GM13977 (cell line): ENCODE results near the gene SLC5A10.

Source experiments
- DNase-seq: peaks from one replicate; pipeline ENCODE4 v3.0.0; 2012; ENCODE audit warnings: low spot score
- in situ Hi-C: fragments of 300-500 bp; cut with MboI; formaldehyde crosslinking; loops from one replicate; pipeline ENCODE4 v1.12.0; 2022; ENCODE audit warnings: low sequenced_read_pairs, low pct_unique_long_range_greater_than_20kb, mixed read lengths, inconsistent platforms; ENCODE audit not compliant: unreplicated experiment
- TF ChIP-seq, protein P1 (sequence below): IDR thresholded peaks from 2 replicates; pipeline ENCODE4 v1.5.1; 2012; ENCODE audit warnings: mild to moderate bottlenecking, control low read depth; ENCODE audit not compliant: insufficient read depth; ENCODE audit errors: extremely low read depth, missing control alignments

Gene SLC5A10

DNA sequence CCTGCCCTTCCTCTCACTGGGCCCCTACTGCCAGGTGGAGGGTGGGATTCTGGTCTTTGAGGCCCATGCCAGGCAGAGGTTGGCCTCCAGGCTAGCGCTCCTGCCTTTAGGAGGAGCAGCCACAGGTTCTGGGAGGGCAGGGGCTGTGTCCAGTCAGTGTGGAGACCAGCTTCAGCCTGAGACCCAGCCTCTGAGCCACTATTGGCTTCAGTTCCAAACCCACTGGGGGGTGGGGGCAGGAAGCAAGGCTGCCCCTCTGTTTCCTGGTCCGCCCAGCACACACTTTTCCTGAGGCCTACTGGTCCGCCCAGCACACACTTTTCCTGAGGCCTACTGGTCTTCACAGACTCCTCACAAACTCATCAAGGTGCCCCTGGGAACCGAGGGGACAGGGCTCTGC lies 16.4 kb downstream of the SLC5A10 start:
- TF ChIP-seq, protein P1, sequence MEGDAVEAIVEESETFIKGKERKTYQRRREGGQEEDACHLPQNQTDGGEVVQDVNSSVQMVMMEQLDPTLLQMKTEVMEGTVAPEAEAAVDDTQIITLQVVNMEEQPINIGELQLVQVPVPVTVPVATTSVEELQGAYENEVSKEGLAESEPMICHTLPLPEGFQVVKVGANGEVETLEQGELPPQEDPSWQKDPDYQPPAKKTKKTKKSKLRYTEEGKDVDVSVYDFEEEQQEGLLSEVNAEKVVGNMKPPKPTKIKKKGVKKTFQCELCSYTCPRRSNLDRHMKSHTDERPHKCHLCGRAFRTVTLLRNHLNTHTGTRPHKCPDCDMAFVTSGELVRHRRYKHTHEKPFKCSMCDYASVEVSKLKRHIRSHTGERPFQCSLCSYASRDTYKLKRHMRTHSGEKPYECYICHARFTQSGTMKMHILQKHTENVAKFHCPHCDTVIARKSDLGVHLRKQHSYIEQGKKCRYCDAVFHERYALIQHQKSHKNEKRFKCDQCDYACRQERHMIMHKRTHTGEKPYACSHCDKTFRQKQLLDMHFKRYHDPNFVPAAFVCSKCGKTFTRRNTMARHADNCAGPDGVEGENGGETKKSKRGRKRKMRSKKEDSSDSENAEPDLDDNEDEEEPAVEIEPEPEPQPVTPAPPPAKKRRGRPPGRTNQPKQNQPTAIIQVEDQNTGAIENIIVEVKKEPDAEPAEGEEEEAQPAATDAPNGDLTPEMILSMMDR: no peak
- DNase-seq: no peak
- in situ Hi-C loops: no loop called here

DNA sequence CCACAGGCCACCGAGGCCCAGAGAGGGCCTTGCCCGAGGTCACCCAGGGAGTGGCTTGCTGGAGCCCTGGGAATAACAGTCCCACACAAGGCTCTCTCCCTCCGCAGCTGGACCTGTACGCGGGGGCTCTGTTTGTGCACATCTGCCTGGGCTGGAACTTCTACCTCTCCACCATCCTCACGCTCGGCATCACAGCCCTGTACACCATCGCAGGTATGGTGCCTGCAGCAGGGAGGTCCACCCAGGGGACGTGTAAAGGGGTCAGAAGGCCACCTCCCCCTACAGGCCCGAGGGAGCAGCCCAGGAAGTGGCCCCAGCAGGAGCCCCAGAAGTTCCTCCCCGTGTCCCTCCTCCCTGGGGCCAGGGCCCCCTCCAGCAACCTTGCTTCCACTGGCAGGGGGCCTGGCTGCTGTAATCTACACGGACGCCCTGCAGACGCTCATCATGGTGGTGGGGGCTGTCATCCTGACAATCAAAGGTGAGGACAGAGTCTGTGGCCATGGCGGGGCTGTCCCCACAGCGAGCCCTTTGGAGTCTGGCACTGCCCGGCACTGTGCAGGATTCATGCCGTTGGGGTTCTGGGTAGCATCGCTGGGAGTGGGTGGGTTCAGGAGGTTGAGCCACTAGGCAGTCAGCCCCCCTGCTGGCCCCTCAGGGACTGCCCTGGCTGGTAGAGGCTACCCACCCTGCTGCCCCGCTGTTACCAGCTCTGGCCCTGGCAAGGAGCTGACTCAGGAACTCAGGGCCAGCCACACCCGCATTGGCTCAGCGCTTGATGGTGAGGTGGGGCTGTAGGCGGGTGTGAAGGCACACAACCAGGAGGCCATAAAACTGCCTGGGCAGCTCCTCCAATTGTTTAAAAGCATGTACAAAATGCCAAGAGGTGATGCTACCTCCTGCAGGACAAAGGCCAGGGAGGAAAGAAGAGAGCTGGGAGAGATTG lies 17.3 kb downstream of the SLC5A10 start:
- TF ChIP-seq, protein P1: no peak
- DNase-seq: no peak
- in situ Hi-C loops: no loop called here

DNA sequence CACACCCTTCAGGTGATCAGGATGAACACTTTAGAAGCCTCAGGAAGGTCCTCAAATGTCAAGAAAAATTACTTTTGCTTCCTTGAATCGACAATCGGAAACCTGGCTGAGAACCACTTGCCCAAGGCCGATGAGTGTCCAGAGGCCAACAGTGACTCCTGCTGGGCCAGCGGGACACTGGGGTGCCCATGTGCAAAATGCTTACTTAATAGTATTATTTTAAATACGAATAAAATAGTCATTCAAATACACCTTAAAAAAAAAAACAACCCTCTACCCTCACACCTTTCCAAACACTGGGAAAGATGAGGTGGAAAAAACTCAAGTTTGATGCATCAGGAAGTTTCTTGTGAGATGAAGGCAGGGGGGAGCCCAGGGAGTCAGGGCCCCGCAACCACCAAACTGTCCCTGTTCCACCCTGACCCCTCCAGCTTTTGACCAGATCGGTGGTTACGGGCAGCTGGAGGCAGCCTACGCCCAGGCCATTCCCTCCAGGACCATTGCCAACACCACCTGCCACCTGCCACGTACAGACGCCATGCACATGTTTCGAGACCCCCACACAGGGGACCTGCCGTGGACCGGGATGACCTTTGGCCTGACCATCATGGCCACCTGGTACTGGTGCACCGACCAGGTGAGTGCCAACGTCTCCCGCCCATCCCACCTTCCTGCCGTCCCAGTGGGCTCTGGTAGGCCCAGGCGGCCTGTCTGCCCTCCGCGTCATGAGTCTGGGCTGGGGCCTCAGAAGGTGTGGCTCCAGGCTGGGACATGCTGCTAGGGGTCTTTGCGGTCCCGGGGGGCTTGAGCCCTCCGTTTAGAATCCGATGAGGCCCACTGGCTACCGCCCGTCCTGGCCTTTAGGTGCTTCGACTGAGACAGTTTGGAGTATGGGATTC lies 18.9 kb downstream of the SLC5A10 start:
- no peak for DNase-seq
- in situ Hi-C loops: no loop called here
- TF ChIP-seq, protein P1: no peak

DNA sequence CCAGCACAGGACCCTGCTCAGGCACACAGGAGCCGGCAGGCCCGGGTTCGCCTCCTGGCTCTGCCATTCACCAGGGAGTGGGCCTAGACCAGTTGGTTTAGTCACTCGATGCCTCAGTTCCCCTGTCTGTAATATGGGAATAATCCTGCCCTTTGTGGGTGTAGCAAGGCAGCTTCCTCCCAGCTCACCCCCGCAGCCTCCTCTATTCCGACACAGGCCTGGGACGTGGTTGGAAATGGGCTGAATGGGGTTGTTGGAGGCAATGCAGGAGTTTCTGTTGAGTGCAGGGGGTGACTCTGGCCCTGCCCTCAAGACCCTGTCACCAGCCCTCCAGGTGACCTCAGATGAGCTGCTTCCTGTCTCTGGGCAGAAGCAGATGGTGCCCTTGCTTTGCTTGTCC lies 19.8 kb downstream of the SLC5A10 start:
- in situ Hi-C loops: no loop called here
- DNase-seq: no peak
- TF ChIP-seq, protein P1: no peak

DNA sequence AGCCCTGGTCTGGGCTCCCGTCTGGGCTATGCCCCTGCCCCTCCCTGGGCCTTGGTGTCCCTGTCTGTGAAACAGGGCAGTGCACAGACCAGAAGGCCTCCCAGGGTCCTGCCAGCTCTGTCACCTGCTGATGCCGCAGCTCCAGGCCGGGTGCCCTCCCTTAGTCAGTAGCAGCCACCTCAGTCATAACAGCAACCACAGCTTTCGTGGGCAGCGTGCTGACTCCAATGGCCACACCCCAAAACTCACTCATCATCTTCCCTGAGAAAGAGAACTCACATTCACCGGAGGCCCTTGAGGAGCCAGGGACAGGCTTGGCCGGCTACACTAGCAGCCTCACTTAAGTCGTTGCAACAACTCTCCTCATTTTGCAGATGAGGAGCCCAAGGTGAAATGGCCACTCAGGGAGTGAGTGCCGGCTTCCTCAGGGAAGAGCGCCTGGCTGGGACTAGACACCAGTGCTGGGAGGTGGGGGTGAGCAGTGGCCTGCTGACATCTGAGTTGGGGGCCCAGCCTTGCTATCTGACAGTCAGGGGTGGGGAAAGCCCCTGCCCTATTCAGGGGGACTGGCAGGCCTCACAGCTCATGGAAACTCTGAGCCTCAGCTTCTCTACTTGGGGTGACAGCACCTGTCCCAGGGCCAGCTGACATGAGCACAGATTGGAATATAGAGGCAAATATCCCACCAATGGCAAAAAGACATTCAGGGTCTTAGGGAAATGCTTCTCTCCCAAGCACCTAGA lies 22.6 kb downstream of the SLC5A10 start:
- no peak for DNase-seq
- in situ Hi-C loops: no loop called here
- TF ChIP-seq, protein P1: no peak

DNA sequence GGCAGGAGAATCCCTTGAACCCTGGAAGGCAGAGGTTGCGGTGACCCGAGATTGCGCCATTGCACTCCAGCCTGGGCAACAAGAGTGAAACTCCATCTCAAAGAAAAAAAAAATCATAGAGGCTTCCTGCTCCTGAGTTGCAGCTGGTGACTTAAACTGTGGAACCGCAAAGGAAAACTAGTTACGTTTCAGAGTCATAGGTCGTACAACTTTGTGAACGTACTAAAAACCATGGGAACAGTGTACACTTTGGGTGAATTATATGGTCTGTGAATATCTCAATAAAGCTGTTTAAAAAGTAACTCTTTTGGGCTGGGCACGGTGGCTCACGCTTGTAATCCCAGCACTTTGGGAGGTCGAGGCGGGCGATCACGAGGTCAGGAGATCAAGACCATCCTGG lies 23.6 kb downstream of the SLC5A10 start:
- no peak for DNase-seq
- in situ Hi-C loops: no loop called here
- TF ChIP-seq, protein P1: no peak
